Measurements from ENCODE around the gene TMEM184C.

The TMEM184C gene

DNA sequence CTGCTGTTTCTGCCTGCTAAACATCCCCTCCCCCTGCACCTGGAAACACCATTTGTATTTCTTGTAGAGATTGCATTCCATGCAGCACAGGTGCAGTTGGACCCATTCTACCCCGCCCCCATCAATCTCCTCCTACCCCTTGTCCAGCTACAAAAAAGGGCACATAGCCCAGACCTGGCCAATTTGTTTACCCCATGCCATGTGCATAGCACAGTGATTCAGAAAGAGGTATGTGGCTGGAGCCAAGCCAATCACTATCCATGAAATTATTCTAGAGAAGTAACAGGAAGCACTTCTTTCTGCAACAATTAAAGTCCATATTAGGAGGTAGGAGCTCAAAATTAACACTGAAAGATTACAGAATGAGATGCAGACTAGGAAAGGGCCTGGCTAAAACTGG lies 20.2 kb upstream of the TMEM184C start:
- Histone ChIP-seq H3K27me3 (ENCODE audit: insufficient read depth, low read length, poor library complexity, severe bottlenecking) (no peaks in the 10 kb centered on the region), H3K9me3 (ENCODE audit: insufficient read depth, low read depth, low read length) (no peaks in the 10 kb centered on the region), H3K4me3 (ENCODE audit: low read length, poor library complexity, severe bottlenecking) (no peak overlapping the region), H3K36me3 (ENCODE audit: insufficient read depth, low read length) (no peaks in the 10 kb centered on the region), H3K79me2 (ENCODE audit: insufficient read depth, low read length) (no peaks in the 10 kb centered on the region), H2AFZ (ENCODE audit: low read length) (no peak overlapping the region), H4K20me1 (ENCODE audit: insufficient read depth, low read length, poor library complexity, severe bottlenecking) (no peaks in the 10 kb centered on the region), H3K9ac (ENCODE audit: low read depth, low read length, poor library complexity, severe bottlenecking) (no peak overlapping the region), H3K4me1 (ENCODE audit: insufficient read depth, low read length, poor library complexity, severe bottlenecking) (no peaks in the 10 kb centered on the region), H3K4me2 (ENCODE audit: low read depth, low read length, poor library complexity, severe bottlenecking) (no peak overlapping the region), H3F3A (ENCODE audit: low read depth) (no peaks in the 10 kb centered on the region), H3K9me2 (replicated peaks; ENCODE audit: low read depth, low read length) (no peaks in the 10 kb centered on the region)
- TF ChIP-seq EZH2phosphoT487 (IDR thresholded peaks at IDR 0.05; ENCODE audit: borderline replicate concordance), result no peak
- TF ChIP-seq, protein P1, sequence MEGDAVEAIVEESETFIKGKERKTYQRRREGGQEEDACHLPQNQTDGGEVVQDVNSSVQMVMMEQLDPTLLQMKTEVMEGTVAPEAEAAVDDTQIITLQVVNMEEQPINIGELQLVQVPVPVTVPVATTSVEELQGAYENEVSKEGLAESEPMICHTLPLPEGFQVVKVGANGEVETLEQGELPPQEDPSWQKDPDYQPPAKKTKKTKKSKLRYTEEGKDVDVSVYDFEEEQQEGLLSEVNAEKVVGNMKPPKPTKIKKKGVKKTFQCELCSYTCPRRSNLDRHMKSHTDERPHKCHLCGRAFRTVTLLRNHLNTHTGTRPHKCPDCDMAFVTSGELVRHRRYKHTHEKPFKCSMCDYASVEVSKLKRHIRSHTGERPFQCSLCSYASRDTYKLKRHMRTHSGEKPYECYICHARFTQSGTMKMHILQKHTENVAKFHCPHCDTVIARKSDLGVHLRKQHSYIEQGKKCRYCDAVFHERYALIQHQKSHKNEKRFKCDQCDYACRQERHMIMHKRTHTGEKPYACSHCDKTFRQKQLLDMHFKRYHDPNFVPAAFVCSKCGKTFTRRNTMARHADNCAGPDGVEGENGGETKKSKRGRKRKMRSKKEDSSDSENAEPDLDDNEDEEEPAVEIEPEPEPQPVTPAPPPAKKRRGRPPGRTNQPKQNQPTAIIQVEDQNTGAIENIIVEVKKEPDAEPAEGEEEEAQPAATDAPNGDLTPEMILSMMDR (conservative IDR thresholded peaks at IDR 0.05; ENCODE audit: low read length), result no peak

DNA sequence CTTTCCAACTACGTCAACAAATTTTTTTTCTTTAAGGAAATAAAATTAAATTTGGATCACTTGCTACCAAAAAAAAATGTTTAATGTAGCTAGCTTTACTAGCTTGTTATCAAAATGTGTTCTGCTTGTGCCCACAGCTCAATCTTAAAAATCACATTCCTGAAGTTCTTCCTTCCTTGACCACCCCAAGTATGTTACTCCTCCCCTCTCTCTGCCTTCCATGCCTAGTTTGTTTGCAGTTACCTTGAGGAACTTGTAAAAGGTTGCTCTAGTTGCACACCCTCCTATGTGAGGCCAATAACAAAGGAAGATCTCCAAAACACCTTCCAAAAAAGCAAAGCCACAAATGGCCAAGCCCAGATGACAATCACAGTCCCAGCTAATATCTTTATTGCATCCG lies 19.6 kb upstream of the TMEM184C start:
- Histone ChIP-seq H3K79me2 (ENCODE audit: insufficient read depth, low read length) (no peaks in the 10 kb centered on the region), H3K27me3 (ENCODE audit: insufficient read depth, low read length, poor library complexity, severe bottlenecking) (no peaks in the 10 kb centered on the region), H3F3A (ENCODE audit: low read depth) (no peaks in the 10 kb centered on the region), H4K20me1 (ENCODE audit: insufficient read depth, low read length, poor library complexity, severe bottlenecking) (no peaks in the 10 kb centered on the region), H3K4me2 (ENCODE audit: low read depth, low read length, poor library complexity, severe bottlenecking) (no peak overlapping the region), H3K4me3 (ENCODE audit: low read length, poor library complexity, severe bottlenecking) (no peak overlapping the region), H2AFZ (ENCODE audit: low read length) (no peak overlapping the region), H3K9me3 (ENCODE audit: insufficient read depth, low read depth, low read length) (no peaks in the 10 kb centered on the region), H3K36me3 (ENCODE audit: insufficient read depth, low read length) (no peaks in the 10 kb centered on the region), H3K9ac (ENCODE audit: low read depth, low read length, poor library complexity, severe bottlenecking) (no peak overlapping the region), H3K9me2 (replicated peaks; ENCODE audit: low read depth, low read length) (no peaks in the 10 kb centered on the region), H3K4me1 (ENCODE audit: insufficient read depth, low read length, poor library complexity, severe bottlenecking) (no peaks in the 10 kb centered on the region)
- TF ChIP-seq EZH2phosphoT487 (IDR thresholded peaks at IDR 0.05; ENCODE audit: borderline replicate concordance), result no peak
- TF ChIP-seq, protein P1 (conservative IDR thresholded peaks at IDR 0.05; ENCODE audit: low read length), result no peak

GRCh38 chr4:147599206-147599605 lies 18.0 kb upstream of the TMEM184C start:
- H3K9ac ChIP-seq (ENCODE audit: low read depth, low read length, poor library complexity, severe bottlenecking), result no peak overlapping the region
- no peak overlapping the region for H2AFZ ChIP-seq (ENCODE audit: low read length)
- no peaks in the 10 kb centered on the region for H3K9me2 ChIP-seq (replicated peaks; ENCODE audit: low read depth, low read length)
- no peaks in the 10 kb centered on the region for H3K4me1 ChIP-seq (ENCODE audit: insufficient read depth, low read length, poor library complexity, severe bottlenecking)
- no peaks in the 10 kb centered on the region for H3K9me3 ChIP-seq (ENCODE audit: insufficient read depth, low read depth, low read length)
- TF ChIP-seq EZH2phosphoT487 (IDR thresholded peaks at IDR 0.05; ENCODE audit: borderline replicate concordance), result no peak
- TF ChIP-seq, protein P1 (conservative IDR thresholded peaks at IDR 0.05; ENCODE audit: low read length), result no peak
- H3F3A ChIP-seq (ENCODE audit: low read depth), result no peaks in the 10 kb centered on the region
- no peak overlapping the region for H3K4me3 ChIP-seq (ENCODE audit: low read length, poor library complexity, severe bottlenecking)
- no peaks in the 10 kb centered on the region for H3K36me3 ChIP-seq (ENCODE audit: insufficient read depth, low read length)
- no peaks in the 10 kb centered on the region for H4K20me1 ChIP-seq (ENCODE audit: insufficient read depth, low read length, poor library complexity, severe bottlenecking)
- no peaks in the 10 kb centered on the region for H3K27me3 ChIP-seq (ENCODE audit: insufficient read depth, low read length, poor library complexity, severe bottlenecking)
- H3K4me2 ChIP-seq (ENCODE audit: low read depth, low read length, poor library complexity, severe bottlenecking), result no peak overlapping the region
- H3K79me2 ChIP-seq (ENCODE audit: insufficient read depth, low read length), result no peaks in the 10 kb centered on the region

Measured in Loucy (cell line).